Measurements from ENCODE around the gene LRP5.

DNA sequence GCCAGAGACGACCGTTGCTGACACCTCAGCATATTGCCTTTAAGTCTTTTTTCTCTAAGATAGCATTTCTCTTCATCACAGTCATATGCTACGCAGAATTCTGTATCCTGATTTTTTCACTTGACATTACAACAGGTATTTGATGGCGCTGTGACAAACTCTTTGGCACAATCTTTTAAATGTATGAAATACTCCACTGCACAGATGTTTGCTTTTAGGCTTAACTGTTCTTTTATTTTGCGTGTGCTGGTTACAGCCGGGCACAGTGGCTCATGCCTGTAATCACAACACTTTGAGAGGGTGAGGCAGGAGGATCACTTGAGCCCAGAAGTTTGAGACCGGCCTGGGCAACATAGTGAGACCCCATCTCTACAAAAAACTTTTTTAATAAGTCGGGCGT is 96.1 kb downstream of the LRP5 start:
- TF ChIP-seq, protein P1, sequence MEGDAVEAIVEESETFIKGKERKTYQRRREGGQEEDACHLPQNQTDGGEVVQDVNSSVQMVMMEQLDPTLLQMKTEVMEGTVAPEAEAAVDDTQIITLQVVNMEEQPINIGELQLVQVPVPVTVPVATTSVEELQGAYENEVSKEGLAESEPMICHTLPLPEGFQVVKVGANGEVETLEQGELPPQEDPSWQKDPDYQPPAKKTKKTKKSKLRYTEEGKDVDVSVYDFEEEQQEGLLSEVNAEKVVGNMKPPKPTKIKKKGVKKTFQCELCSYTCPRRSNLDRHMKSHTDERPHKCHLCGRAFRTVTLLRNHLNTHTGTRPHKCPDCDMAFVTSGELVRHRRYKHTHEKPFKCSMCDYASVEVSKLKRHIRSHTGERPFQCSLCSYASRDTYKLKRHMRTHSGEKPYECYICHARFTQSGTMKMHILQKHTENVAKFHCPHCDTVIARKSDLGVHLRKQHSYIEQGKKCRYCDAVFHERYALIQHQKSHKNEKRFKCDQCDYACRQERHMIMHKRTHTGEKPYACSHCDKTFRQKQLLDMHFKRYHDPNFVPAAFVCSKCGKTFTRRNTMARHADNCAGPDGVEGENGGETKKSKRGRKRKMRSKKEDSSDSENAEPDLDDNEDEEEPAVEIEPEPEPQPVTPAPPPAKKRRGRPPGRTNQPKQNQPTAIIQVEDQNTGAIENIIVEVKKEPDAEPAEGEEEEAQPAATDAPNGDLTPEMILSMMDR (IDR thresholded peaks at IDR 0.05; ENCODE audit: poor library complexity): no peak
- no peak for TF ChIP-seq EZH2 (IDR thresholded peaks at IDR 0.05; ENCODE audit: borderline replicate concordance)
